Endothelial cell of umbilical vein (primary cell): Measurements from ENCODE around the gene MAP7D3. TPM values are rescaled to one million over a fixed set of nuclear protein-coding genes. Genes with fewer than 3 reads are reported as not detected.

Experiments
- BruUV-seq: library from RNA; stranded (reverse); fragments of 400-500 nt; replicated peaks from 2 replicates; lab custom pipeline; 2021; lab: Mats Ljungman, UMichigan
- CTCF ChIA-PET: fragments of 300-600, 350-600 bp; sonication (Branson Sonifier 250); formaldehyde crosslinking; loops from one replicate; lab custom pipeline; 2021; ENCODE audit warnings: antibody characterized with exemption, inconsistent platforms; lab: Charles Lee
- POLR2A ChIA-PET: fragments of 300-600, 350-600 bp; sonication (Branson Sonifier 250); formaldehyde crosslinking; loops from one replicate; lab custom pipeline; 2021; ENCODE audit warnings: antibody characterized with exemption, inconsistent platforms; lab: Charles Lee
- DNase-seq: peaks from one replicate; pipeline ENCODE4 v3.0.0-alpha.2; 2011; ENCODE audit warnings: low read depth, low spot score
- FAIRE-seq: peaks from 2 replicates; lab custom pipeline; 2011; peaks lifted over from hg19 to GRCh38; lab: Jason Lieb, UNC
- H2AFZ ChIP-seq: 2 replicates; pipeline ENCODE4 v1.6.0; 2012; ENCODE audit warnings: low read depth, low read length, control low read depth, inconsistent platforms
- H3K27ac ChIP-seq: 2 replicates; pipeline ENCODE4 v1.5.1; 2011; ENCODE audit warnings: low read depth, mild to moderate bottlenecking, control low read depth, low read length, moderate library complexity; ENCODE audit not compliant: insufficient read depth
- H3K27me3 ChIP-seq, 2 experiments: 2 replicates each; pipeline versions ENCODE4 v1.6.0 to v1.6.1; 2011; ENCODE audit warnings: low read length in 2 of 2, mixed read lengths in 1 of 2; ENCODE audit not compliant: control insufficient read depth in 2 of 2, insufficient read depth in 2 of 2
- H3K36me3 ChIP-seq, 2 experiments: 2 replicates in 1 of 2; 3 replicates in 1 of 2; pipeline ENCODE4 v1.5.1; 2011; ENCODE audit warnings: low read length in 2 of 2, mild to moderate bottlenecking in 1 of 2, moderate library complexity in 1 of 2; ENCODE audit not compliant: control insufficient read depth in 2 of 2, insufficient read depth in 2 of 2; ENCODE audit errors: extremely low read depth in 1 of 2
- H3K4me1 ChIP-seq: 3 replicates; pipeline ENCODE4 v1.5.1; 2011; ENCODE audit warnings: mild to moderate bottlenecking, low read length; ENCODE audit not compliant: control insufficient read depth, insufficient read depth; ENCODE audit errors: extremely low read depth
- H3K4me2 ChIP-seq: 2 replicates; pipeline ENCODE4 v1.6.1; 2011; ENCODE audit warnings: low read length, control low read depth, mixed read lengths; ENCODE audit not compliant: insufficient read depth
- H3K4me3 ChIP-seq, 3 experiments: fragments of 200-600 bp in 1 of 3; sonication (generic), shearing (Covaris generic) in 1 of 3; replicated peaks in 1 of 3; 2 replicates each; pipeline ENCODE4 v1.5.1; 2011 to 2016; ENCODE audit warnings: control low read depth in 3 of 3, low read length in 3 of 3, mild to moderate bottlenecking in 2 of 3, inconsistent platforms in 1 of 3, low read depth in 1 of 3, moderate library complexity in 1 of 3; ENCODE audit not compliant: insufficient read depth in 1 of 3
- H3K79me2 ChIP-seq: 2 replicates; pipeline ENCODE4 v1.6.0; 2012; ENCODE audit warnings: low read length, inconsistent platforms; ENCODE audit not compliant: control insufficient read depth, insufficient read depth
- H3K9ac ChIP-seq: replicated peaks from 2 replicates; pipeline ENCODE3; 2011; ENCODE audit warnings: low read length, control low read depth; ENCODE audit not compliant: insufficient read depth; ENCODE audit errors: extremely low read depth
- H3K9me1 ChIP-seq: replicated peaks from 3 replicates; pipeline ENCODE4 v1.6.0; 2011; ENCODE audit warnings: mild to moderate bottlenecking, low read length; ENCODE audit not compliant: control insufficient read depth, insufficient read depth; ENCODE audit errors: extremely low read depth
- H3K9me3 ChIP-seq: replicated peaks from 2 replicates; pipeline ENCODE4 v1.5.1; 2012; ENCODE audit warnings: low read length, inconsistent platforms; ENCODE audit not compliant: control insufficient read depth, insufficient read depth
- H4K20me1 ChIP-seq: replicated peaks from 2 replicates; pipeline ENCODE3; 2011; ENCODE audit warnings: mild to moderate bottlenecking, low read length; ENCODE audit not compliant: control insufficient read depth, insufficient read depth; ENCODE audit errors: extremely low read depth
- CTCF ChIP-seq, 2 donors: IDR thresholded peaks; 1 replicate in 1 of 2; 2 replicates in 1 of 2; pipeline ENCODE4 v1.5.1; 2011; ENCODE audit warnings: low read length in 2 of 2, mild to moderate bottlenecking in 2 of 2, moderate library complexity in 2 of 2, control low read depth in 1 of 2, inconsistent platforms in 1 of 2, low read depth in 1 of 2; ENCODE audit not compliant: insufficient read depth in 1 of 2; ENCODE audit errors: extremely low read depth in 1 of 2
- EZH2 ChIP-seq: IDR thresholded peaks from 2 replicates; pipeline ENCODE4 v1.6.1; 2012; ENCODE audit warnings: borderline replicate concordance, low read depth, mild to moderate bottlenecking, moderate library complexity, low read length, inconsistent platforms; ENCODE audit not compliant: severe bottlenecking
- FOS ChIP-seq: IDR thresholded peaks from 2 replicates; pipeline ENCODE4 v1.6.1; 2011; ENCODE audit warnings: mild to moderate bottlenecking, low read length, moderate library complexity, borderline replicate concordance; ENCODE audit not compliant: insufficient read depth
- GATA2 ChIP-seq: IDR thresholded peaks from 2 replicates; pipeline ENCODE4 v1.7.0; 2011; ENCODE audit warnings: low read depth, mild to moderate bottlenecking, moderate library complexity, mixed read lengths, low read length; ENCODE audit not compliant: insufficient read length, insufficient read depth
- JUN ChIP-seq: IDR thresholded peaks from 2 replicates; pipeline ENCODE4 v1.6.1; 2011; ENCODE audit warnings: borderline replicate concordance, low read depth; ENCODE audit not compliant: insufficient read length, insufficient read depth
- MAX ChIP-seq: IDR thresholded peaks from 2 replicates; pipeline ENCODE4 v1.6.1; 2011; ENCODE audit not compliant: insufficient read depth, insufficient read length
- MYC ChIP-seq: IDR thresholded peaks from one replicate; pipeline ENCODE4 v1.6.1; 2011; ENCODE audit warnings: mild to moderate bottlenecking, low read depth, low read length
- POLR2A ChIP-seq: IDR thresholded peaks from 2 replicates; pipeline ENCODE4 v1.6.1; 2012; ENCODE audit warnings: low read depth, mild to moderate bottlenecking, control low read depth, low read length
- POLR2AphosphoS5 ChIP-seq: IDR thresholded peaks from 2 replicates; pipeline ENCODE4 v1.6.1; 2012; ENCODE audit warnings: low read depth, mild to moderate bottlenecking, control low read depth, low read length, moderate library complexity; ENCODE audit not compliant: insufficient read depth
- dilution Hi-C: fragments of 300-500 bp; cut with MboI; formaldehyde crosslinking; loops from one replicate; pipeline ENCODE4 v1.15.0; 2019; ENCODE audit warnings: low sequenced_read_pairs; ENCODE audit not compliant: extremely low pct_ligation_motif_present
- intact Hi-C: fragments of 100-400 bp; cut with micrococcal nuclease; formaldehyde crosslinking; loops from one replicate; pipeline ENCODE4 v1.10.0; 2022
- polyA plus RNA-seq, 4 experiments: library from polyadenylated mRNA; depleted of rRNA in 3 of 4; stranded (reverse) in 3 of 4; unstranded in 1 of 4; fragments of >200 nt; gene quantifications; 2 replicates each; pipeline versions ENCODE4 v1.2.1 to v1.2.3, GENCODE V29; 2011 to 2012; ENCODE audit warnings: missing spikeins in 1 of 4
- total RNA-seq: library from RNA; stranded (reverse); gene quantifications from 2 replicates; pipeline ENCODE4 v1.2.3, GENCODE V29; 2021

MAP7D3 gene
- total and polyA plus RNA-seq, 2 donors (not counting 3 experiments of a cell fraction or from before 2014, with no cell fraction given), result 6.5 to 22.8 TPM

- ChIA-PET POLR2A (no interaction called here), CTCF (interaction anchor here (1.5 to 1.7 kb wide), 2 partner anchors 8 to 17 kb away, joined by 7 to 15 read pairs; no protein-coding TSS in a partner anchor)
- Histone ChIP-seq H4K20me1 (no peaks in the 10 kb centered on the region), H3K36me3 (no peaks in the 10 kb centered on the region), H3K27ac (no peak overlapping the region), H3K9me1 (no peaks in the 10 kb centered on the region), H3K4me3 (no peak overlapping the region), H3K4me2 (no peak overlapping the region), H3K27me3 (no peaks in the 10 kb centered on the region), H2AFZ (no peak overlapping the region), H3K79me2 (no peaks in the 10 kb centered on the region), H3K9ac (no peak overlapping the region), H3K9me3 (no peaks in the 10 kb centered on the region), H3K4me1 (peaks cover 38% of the 10 kb centered on the region)
- dilution Hi-C loops, result no loop called here
- TF ChIP-seq GATA2, result no peak
- no peak for TF ChIP-seq POLR2A
- no peak for TF ChIP-seq MYC
- TF ChIP-seq POLR2AphosphoS5, result no peak
- TF ChIP-seq FOS, result no peak
- TF ChIP-seq EZH2, result no peak
- no peak for TF ChIP-seq CTCF (IDR thresholded peaks at IDR 0.05; ENCODE audit: extremely low read depth in 1 of 2, insufficient read depth in 1 of 2, low read depth in 1 of 2, low read length in 2 of 2)
- TF ChIP-seq JUN, result no peak
- TF ChIP-seq MAX, result no peak
- intact Hi-C loops, result no loop called here
- BruUV-seq, result no TSS peak
- no peak for FAIRE-seq
- DNase-seq, result no peak
Observed at GRCh38 chrX:136192135-136192534, 59.1 kb downstream of the MAP7D3 start.
